OCI-LY7 (cell line): ENCODE measurements around the gene BMPER.

ENCODE experiments used
- EZH2phosphoT487 ChIP-seq: fragments of 200-600 bp; sonication (generic); IDR thresholded peaks from 2 replicates; pipeline ENCODE4 v1.6.1; 2018; ENCODE audit warnings: low read depth, borderline replicate concordance, mild to moderate bottlenecking, mixed run types, antibody characterized with exemption, low read length, moderate library complexity, mixed read lengths
- TF ChIP-seq, protein P1 (sequence below): fragments of 200-600 bp; sonication (generic); conservative IDR thresholded peaks from 2 replicates; pipeline ENCODE4 v1.5.1; 2014; ENCODE audit warnings: mild to moderate bottlenecking, antibody characterized with exemption, low read length, moderate library complexity, mixed read lengths

DNA sequence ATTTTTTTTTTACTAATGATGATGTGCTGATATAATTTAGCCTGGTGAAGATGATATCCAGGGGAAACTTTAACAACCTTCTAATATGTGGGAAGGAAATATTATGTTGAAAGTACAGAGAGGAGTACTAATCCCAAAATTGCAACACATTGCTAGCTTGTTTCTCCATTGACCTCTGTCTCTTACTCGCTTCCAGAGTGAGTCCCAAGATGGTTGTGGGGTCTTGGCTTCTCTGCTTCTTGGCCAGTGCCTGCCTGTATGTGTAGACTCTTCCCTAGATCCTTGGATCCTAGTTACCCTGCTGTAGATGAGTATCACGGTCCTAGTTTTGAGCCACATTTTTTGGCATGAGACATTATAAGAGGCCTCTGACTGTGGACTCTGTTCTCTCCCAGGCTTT, 17.5 kb downstream of the BMPER start:
- TF ChIP-seq, protein P1, sequence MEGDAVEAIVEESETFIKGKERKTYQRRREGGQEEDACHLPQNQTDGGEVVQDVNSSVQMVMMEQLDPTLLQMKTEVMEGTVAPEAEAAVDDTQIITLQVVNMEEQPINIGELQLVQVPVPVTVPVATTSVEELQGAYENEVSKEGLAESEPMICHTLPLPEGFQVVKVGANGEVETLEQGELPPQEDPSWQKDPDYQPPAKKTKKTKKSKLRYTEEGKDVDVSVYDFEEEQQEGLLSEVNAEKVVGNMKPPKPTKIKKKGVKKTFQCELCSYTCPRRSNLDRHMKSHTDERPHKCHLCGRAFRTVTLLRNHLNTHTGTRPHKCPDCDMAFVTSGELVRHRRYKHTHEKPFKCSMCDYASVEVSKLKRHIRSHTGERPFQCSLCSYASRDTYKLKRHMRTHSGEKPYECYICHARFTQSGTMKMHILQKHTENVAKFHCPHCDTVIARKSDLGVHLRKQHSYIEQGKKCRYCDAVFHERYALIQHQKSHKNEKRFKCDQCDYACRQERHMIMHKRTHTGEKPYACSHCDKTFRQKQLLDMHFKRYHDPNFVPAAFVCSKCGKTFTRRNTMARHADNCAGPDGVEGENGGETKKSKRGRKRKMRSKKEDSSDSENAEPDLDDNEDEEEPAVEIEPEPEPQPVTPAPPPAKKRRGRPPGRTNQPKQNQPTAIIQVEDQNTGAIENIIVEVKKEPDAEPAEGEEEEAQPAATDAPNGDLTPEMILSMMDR = no peak
- TF ChIP-seq EZH2phosphoT487 = no peak
